Erythroblast (primary cell): ENCODE results near the gene GNAZ.

Experiments
- GATA1 ChIP-seq: IDR thresholded peaks from 2 replicates; pipeline ENCODE4 v1.6.1; 2011; ENCODE audit warnings: low read depth, mild to moderate bottlenecking, control low read depth, low read length, moderate library complexity
- POLR2A ChIP-seq: IDR thresholded peaks from 2 replicates; pipeline ENCODE4 v1.6.1; 2011; ENCODE audit warnings: mild to moderate bottlenecking, low read length

GRCh38 chr22:23077627-23078461 lies 7.5 kb downstream of the GNAZ start:
- TF ChIP-seq POLR2A = no peak
- no peak for TF ChIP-seq GATA1
